Type B pancreatic cell (in vitro differentiated cells): ENCODE data around the gene VCX2. TPM values are rescaled to one million over a fixed set of nuclear protein-coding genes. Genes with fewer than 3 reads are reported as not detected.
A peak's percentile ranks its signal among the peaks of the same experiment; 100 is the strongest.

ENCODE experiments used
- DNase-seq: peaks from one replicate; pipeline ENCODE4 v3.0.0; 2021; ENCODE audit warnings: mixed read lengths; ENCODE audit not compliant: unreplicated experiment; ENCODE audit errors: extremely low spot score
- H3K27ac Mint-ChIP-seq: 2 replicates; pipeline ENCODE4 v1.8.0; 2021; ENCODE audit warnings: mild to moderate bottlenecking, mixed read lengths
- H3K27me3 Mint-ChIP-seq: 2 replicates; pipeline ENCODE4 v1.8.0; 2021; ENCODE audit warnings: mixed read lengths
- H3K36me3 Mint-ChIP-seq: 2 replicates; pipeline ENCODE4 v1.8.0; 2021; ENCODE audit warnings: mixed read lengths
- H3K4me1 Mint-ChIP-seq: one replicate; pipeline ENCODE4 v1.8.0; 2021; ENCODE audit warnings: mixed read lengths; ENCODE audit not compliant: unreplicated experiment
- H3K4me3 Mint-ChIP-seq: 2 replicates; pipeline ENCODE4 v1.8.0; 2021; ENCODE audit warnings: mild to moderate bottlenecking, mixed read lengths
- H3K9me3 Mint-ChIP-seq: 2 replicates; pipeline ENCODE4 v1.8.0; 2021; ENCODE audit warnings: mixed read lengths
- total RNA-seq: library from RNA; stranded (reverse); gene quantifications from 2 replicates; pipeline ENCODE4 v1.2.1, GENCODE V29; 2021; ENCODE audit warnings: low replicate concordance
- TF ChIP-seq, protein P1 (sequence below): fragments of 200-600 bp; sonication (generic); conservative IDR thresholded peaks from 2 replicates; pipeline ENCODE4 v1.5.0; 2021; ENCODE audit warnings: antibody characterized with exemption, mild to moderate bottlenecking

VCX2 gene
- total RNA-seq, 1 donor from 2014 or later, result not detected

DNA sequence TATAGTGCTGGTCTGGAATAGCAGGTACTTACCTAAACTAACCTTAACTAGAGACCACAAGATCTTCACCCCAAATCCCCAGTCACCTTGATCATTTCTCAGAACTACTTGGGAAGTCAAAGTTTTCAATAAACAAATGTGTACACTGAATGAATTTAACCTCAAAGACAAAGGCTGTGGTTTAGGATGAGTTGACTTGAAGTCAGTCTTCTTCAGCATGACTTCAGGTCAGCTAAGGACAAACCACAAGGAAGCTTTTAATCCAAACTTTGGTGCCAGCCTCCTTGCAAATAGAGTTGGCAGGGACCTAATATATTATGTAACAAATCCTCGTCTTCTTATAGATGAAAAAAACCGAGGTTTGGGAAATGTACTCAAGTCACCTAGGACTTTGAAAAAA is 21.2 kb upstream of the VCX2 start:
- Mint-ChIP-seq H3K27me3 (no peaks in the 10 kb centered on the region), H3K27ac (no peak overlapping the region), H3K36me3 (no peaks in the 10 kb centered on the region), H3K4me3 (no peak overlapping the region), H3K9me3 (peaks cover 5% of the 10 kb centered on the region), H3K4me1 (peaks cover 12% of the 10 kb centered on the region)
- no peak for DNase-seq
- TF ChIP-seq, protein P1, sequence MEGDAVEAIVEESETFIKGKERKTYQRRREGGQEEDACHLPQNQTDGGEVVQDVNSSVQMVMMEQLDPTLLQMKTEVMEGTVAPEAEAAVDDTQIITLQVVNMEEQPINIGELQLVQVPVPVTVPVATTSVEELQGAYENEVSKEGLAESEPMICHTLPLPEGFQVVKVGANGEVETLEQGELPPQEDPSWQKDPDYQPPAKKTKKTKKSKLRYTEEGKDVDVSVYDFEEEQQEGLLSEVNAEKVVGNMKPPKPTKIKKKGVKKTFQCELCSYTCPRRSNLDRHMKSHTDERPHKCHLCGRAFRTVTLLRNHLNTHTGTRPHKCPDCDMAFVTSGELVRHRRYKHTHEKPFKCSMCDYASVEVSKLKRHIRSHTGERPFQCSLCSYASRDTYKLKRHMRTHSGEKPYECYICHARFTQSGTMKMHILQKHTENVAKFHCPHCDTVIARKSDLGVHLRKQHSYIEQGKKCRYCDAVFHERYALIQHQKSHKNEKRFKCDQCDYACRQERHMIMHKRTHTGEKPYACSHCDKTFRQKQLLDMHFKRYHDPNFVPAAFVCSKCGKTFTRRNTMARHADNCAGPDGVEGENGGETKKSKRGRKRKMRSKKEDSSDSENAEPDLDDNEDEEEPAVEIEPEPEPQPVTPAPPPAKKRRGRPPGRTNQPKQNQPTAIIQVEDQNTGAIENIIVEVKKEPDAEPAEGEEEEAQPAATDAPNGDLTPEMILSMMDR, result no peak

DNA sequence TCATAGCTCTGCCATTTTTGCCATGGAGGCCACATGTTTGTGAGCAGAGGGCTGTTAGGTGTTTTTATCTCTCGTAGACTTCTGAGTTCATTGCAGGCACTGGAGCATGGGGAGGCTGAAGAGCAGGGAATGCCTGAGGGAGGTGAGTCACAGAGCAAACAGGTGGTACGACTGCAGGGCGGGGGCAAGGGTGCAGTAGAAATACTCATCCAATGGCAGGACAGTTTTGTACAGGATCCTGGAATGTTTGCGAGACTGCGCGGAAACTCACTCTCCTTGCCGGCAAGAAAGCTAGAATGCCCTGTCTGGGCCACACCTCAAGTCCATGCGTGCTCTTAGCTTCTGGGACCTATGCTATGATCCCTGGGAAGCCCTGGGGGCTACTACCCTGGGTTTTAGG is 20.0 kb upstream of the VCX2 start:
- DNase-seq, result no peak
- Mint-ChIP-seq H3K9me3 (peaks cover 5% of the 10 kb centered on the region), H3K4me3 (peak overlapping the region; percentile 33), H3K4me1 (peaks cover 12% of the 10 kb centered on the region), H3K36me3 (no peaks in the 10 kb centered on the region), H3K27me3 (no peaks in the 10 kb centered on the region), H3K27ac (peak overlapping the region; percentile 76)
- TF ChIP-seq, protein P1, result no peak

DNA sequence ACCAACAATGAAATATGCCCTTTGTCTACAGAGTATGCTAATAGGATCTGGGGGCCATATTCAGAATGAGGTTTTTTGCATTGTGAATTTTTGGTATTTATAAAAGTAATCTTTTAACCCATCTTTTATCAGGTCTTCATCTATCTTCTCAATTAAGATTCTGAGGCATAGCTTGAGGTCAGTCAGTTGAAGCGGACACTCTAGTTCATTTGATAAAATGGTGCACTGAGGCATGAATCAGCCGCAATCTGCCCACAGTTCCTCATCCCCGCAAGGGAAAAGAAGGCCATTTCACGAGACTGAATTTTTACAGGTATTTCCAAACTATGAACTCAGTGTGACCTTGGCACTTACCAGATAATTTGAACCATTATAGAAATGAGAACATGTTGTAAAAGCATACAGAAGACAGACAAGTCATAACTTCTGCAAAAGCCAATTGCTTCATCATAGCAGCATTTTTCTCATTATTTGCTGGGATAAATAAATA is 19.3 kb upstream of the VCX2 start:
- no peaks in the 10 kb centered on the region for H3K36me3 Mint-ChIP-seq
- H3K4me3 Mint-ChIP-seq, result no peak overlapping the region
- H3K27ac Mint-ChIP-seq, result no peak overlapping the region
- peaks cover 12% of the 10 kb centered on the region for H3K4me1 Mint-ChIP-seq
- DNase-seq, result no peak
- peaks cover 5% of the 10 kb centered on the region for H3K9me3 Mint-ChIP-seq
- no peaks in the 10 kb centered on the region for H3K27me3 Mint-ChIP-seq
- TF ChIP-seq, protein P1, result no peak

DNA sequence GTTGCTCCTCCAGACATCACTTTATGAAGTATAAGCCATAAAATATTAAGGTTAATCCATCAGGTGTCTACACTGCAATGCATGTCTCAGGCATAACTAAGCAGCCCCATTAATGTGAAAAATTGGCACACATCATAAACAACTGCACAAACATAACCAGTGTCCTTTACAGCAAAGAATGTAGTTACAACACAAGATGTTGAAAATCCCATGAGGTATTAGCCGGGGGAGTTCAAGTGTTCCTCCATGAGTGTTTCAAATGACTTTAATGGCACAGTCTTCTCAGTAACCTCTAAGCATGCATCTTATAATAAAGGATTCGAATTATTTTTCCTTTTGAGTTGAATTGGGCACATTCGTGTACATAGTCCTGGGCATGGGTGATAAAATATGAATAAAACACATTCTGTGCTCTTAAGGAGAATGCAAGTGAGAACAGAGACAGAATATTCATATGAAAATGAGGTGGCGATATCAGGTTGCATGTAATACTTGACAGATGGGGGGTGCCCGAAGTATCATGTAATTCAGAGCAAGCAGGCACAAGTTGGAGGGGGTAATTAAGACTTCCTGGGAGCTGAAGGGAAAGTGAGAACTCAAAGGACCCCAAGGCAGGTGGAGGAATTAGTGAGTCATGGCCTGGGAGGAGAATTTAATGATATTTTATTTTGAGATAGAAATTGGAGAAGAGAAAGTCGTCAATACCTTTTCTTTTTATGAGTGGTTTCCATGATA is 18.2 kb upstream of the VCX2 start:
- no peak for DNase-seq
- no peak overlapping the region for H3K4me3 Mint-ChIP-seq
- H3K4me1 Mint-ChIP-seq, result peaks cover 12% of the 10 kb centered on the region
- no peaks in the 10 kb centered on the region for H3K36me3 Mint-ChIP-seq
- H3K9me3 Mint-ChIP-seq, result peaks cover 5% of the 10 kb centered on the region
- H3K27me3 Mint-ChIP-seq, result no peaks in the 10 kb centered on the region
- TF ChIP-seq, protein P1, result no peak
- H3K27ac Mint-ChIP-seq, result no peak overlapping the region

DNA sequence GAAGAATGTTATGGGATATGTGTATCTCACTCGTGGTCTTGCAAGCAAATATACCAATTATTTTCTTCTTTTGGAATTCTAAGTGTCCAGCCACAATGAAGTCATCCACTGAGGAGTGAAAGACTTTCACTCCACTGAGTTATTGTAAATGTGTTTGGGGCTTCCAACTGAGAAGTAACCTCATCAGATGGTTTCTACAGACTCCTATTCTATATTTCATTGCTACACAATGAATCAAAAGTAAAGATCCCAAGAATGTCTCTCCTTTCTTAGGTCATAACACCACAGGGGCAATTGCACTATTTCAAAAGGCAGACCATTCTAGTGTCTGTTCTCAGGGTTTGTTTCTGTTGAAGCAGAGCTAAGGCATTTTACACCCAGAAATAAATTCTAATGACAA is 12.3 kb upstream of the VCX2 start:
- H3K9me3 Mint-ChIP-seq, result no peaks in the 10 kb centered on the region
- no peaks in the 10 kb centered on the region for H3K36me3 Mint-ChIP-seq
- no peaks in the 10 kb centered on the region for H3K27me3 Mint-ChIP-seq
- no peak overlapping the region for H3K27ac Mint-ChIP-seq
- TF ChIP-seq, protein P1, result no peak
- DNase-seq, result no peak
- H3K4me1 Mint-ChIP-seq, result peaks cover 11% of the 10 kb centered on the region
- no peak overlapping the region for H3K4me3 Mint-ChIP-seq
